Mesodermal cell (in vitro differentiated cells): ENCODE results near the gene NQO1.
"Not testable (repeated sequence)": the region's sequence is repeated elsewhere in the genome, so short reads cannot be mapped to it uniquely, and the experiment has no call there.

ENCODE experiments used
- H3K27ac ChIP-seq: 2 replicates; pipeline ENCODE4 v1.7.0; 2013; ENCODE audit warnings: mild to moderate bottlenecking, low read depth, low read length, moderate library complexity; ENCODE audit not compliant: severe bottlenecking
- H3K36me3 ChIP-seq: 2 replicates; pipeline ENCODE4 v1.7.1; 2013; ENCODE audit warnings: mild to moderate bottlenecking, low read length, moderate library complexity; ENCODE audit not compliant: control insufficient read depth, insufficient read depth
- H3K4me1 ChIP-seq: one replicate; pipeline ENCODE4 v1.7.1; 2013; ENCODE audit warnings: mild to moderate bottlenecking, low read length; ENCODE audit not compliant: insufficient read depth, control insufficient read depth, poor library complexity, severe bottlenecking
- H3K4me3 ChIP-seq: 2 replicates; pipeline ENCODE4 v1.7.0; 2013; ENCODE audit warnings: low read length, control low read depth, mild to moderate bottlenecking; ENCODE audit not compliant: insufficient read depth, poor library complexity, severe bottlenecking; ENCODE audit errors: extremely low read depth
- H3K9me3 ChIP-seq: 2 replicates; pipeline ENCODE4 v1.7.1; 2013; ENCODE audit warnings: mild to moderate bottlenecking, low read length, moderate library complexity; ENCODE audit not compliant: control insufficient read depth
- WGBS, 2 experiments: methylation state at CpG; one replicate each; pipeline ENCODE4 v1.1.5; 2013; ENCODE audit warnings: missing lambda C conversion rate in 2 of 2; ENCODE audit not compliant: insufficient coverage in 2 of 2; 5-methylcytosine and 5-hydroxymethylcytosine counted together

Gene NQO1

GRCh38 chr16:69757375-69757774 lies 31.0 kb upstream of the NQO1 start:
- not testable (repeated sequence) for H3K4me1 ChIP-seq, H3K36me3 ChIP-seq, H3K27ac ChIP-seq, H3K4me3 ChIP-seq, H3K9me3 ChIP-seq
- 92 to 96% methylated on average over 9 to 11 of the region's 13 CpGs for WGBS, 2 experiments

GRCh38 chr16:69756705-69757104 lies 30.3 kb upstream of the NQO1 start:
- H3K9me3 ChIP-seq, result no peaks in the 10 kb centered on the region
- no peak overlapping the region for H3K27ac ChIP-seq
- H3K4me1 ChIP-seq, result no peaks in the 10 kb centered on the region
- H3K36me3 ChIP-seq, result peaks cover 15% of the 10 kb centered on the region
- no peak overlapping the region for H3K4me3 ChIP-seq
- 94% methylated on average over 9 to 10 of the region's 10 CpGs for WGBS, 2 experiments

GRCh38 chr16:69754469-69755310 lies 28.3 kb upstream of the NQO1 start, which contains the start of gene NOB1:
NOB1 (minus strand) TSS chr16:69754926; CDS start chr16:69754910, 16 bp downstream.
- no peaks in the 10 kb centered on the region for H3K4me1 ChIP-seq
- peak within 1 kb of the TSS; percentile 53 for H3K27ac ChIP-seq
- no peaks in the 10 kb centered on the region for H3K9me3 ChIP-seq
- WGBS, 2 experiments, result 0 to 1% methylated on average over 50 to 57 of the region's 58 CpGs
- peak within 1 kb of the TSS; percentile 98 for H3K4me3 ChIP-seq
- peaks cover 34% of the 10 kb centered on the region for H3K36me3 ChIP-seq

GRCh38 chr16:69754143-69754468 lies 27.7 kb upstream of the NQO1 start:
- Histone ChIP-seq H3K9me3 (no peaks in the 10 kb centered on the region), H3K4me3 (peak overlapping the region; percentile 98), H3K4me1 (no peaks in the 10 kb centered on the region), H3K36me3 (peaks cover 40% of the 10 kb centered on the region), H3K27ac (peak overlapping the region; percentile 53)
- WGBS, 2 experiments, result 0 to 16% methylated on average over 3 to 4 of the region's 4 CpGs

- WGBS, 2 experiments, result 97 to 98% methylated on average over 7 to 13 of the region's 20 CpGs
- H3K4me1 ChIP-seq, result peaks cover 6% of the 10 kb centered on the region
- H3K27ac ChIP-seq, result no peak overlapping the region
- no peak overlapping the region for H3K4me3 ChIP-seq
- peaks cover 93% of the 10 kb centered on the region for H3K36me3 ChIP-seq
- no peaks in the 10 kb centered on the region for H3K9me3 ChIP-seq
Observed at GRCh38 chr16:69748694-69749345, 22.5 kb upstream of the NQO1 start.

GRCh38 chr16:69747115-69747514 lies 20.8 kb upstream of the NQO1 start:
- 82 to 92% methylated on average over 3 to 7 of the region's 8 CpGs for WGBS, 2 experiments
- H3K4me3 ChIP-seq, result no peak overlapping the region
- peak overlapping the region; percentile 59 for H3K27ac ChIP-seq
- H3K9me3 ChIP-seq, result no peaks in the 10 kb centered on the region
- H3K4me1 ChIP-seq, result peaks cover 6% of the 10 kb centered on the region
- H3K36me3 ChIP-seq, result peaks cover 99% of the 10 kb centered on the region

- Histone ChIP-seq H3K9me3 (no peaks in the 10 kb centered on the region), H3K4me1 (peaks cover 6% of the 10 kb centered on the region), H3K27ac (no peak overlapping the region), H3K4me3 (no peak overlapping the region), H3K36me3 (peaks cover 99% of the 10 kb centered on the region)
- WGBS, 2 experiments, result 94% methylated on average over 7 to 10 of the region's 10 CpGs
Observed at GRCh38 chr16:69745959-69746358, 19.6 kb upstream of the NQO1 start.

GRCh38 chr16:69745232-69745612 lies 18.9 kb upstream of the NQO1 start:
- Histone ChIP-seq H3K4me1 (peaks cover 6% of the 10 kb centered on the region), H3K9me3 (no peaks in the 10 kb centered on the region), H3K36me3 (peaks cover 96% of the 10 kb centered on the region), H3K27ac (no peak overlapping the region), H3K4me3 (no peak overlapping the region)
- 96 to 99% methylated on average over 9 to 11 of the region's 11 CpGs for WGBS, 2 experiments

GRCh38 chr16:69744363-69745231 lies 18.2 kb upstream of the NQO1 start:
- H3K36me3 ChIP-seq, result peaks cover 94% of the 10 kb centered on the region
- no peak overlapping the region for H3K27ac ChIP-seq
- 93 to 94% methylated on average over 30 to 33 of the region's 35 CpGs for WGBS, 2 experiments

GRCh38 chr16:69741951-69742904 lies 15.9 kb upstream of the NQO1 start:
- Histone ChIP-seq H3K4me1 (peaks cover under 1% of the 10 kb centered on the region), H3K27ac (no peak overlapping the region), H3K9me3 (no peaks in the 10 kb centered on the region), H3K4me3 (no peak overlapping the region), H3K36me3 (peaks cover 76% of the 10 kb centered on the region)
- WGBS, 2 experiments, result 93 to 97% methylated on average over 22 to 33 of the region's 41 CpGs

More at GRCh38 chr16:69744363-69745231, 18.2 kb upstream of the NQO1 start:
- Histone ChIP-seq H3K4me1 (peaks cover 6% of the 10 kb centered on the region), H3K4me3 (no peak overlapping the region), H3K9me3 (no peaks in the 10 kb centered on the region)
